ENCODE results near the gene MKRN1.

MKRN1 gene

DNA sequence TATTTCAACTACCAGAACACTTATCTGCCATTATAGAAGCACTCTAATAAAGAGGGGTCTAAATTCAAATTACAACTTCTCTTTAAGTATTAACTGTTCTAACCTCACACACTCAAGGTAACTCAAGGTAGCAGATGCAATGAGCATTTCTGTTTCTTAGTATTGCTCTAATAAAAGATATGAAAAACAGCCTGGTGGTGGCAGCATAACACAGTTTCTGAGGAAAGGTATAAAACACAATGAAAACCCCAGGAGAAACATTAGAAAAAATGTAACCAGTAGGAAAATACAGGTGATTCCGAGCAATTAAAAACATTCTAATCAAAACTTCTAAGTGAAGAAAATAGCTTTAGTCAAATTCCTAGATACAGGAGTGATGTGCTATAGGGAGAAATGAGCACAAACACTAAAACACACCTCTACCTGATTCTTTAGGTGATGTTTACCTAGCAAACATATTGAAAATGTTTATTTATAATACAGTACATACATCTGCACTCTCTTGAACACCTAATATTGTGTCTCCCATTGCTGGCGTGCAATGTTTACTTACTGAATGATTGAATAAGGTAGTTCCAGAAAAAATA, 3.5 kb downstream of the MKRN1 start:
- no peak overlapping the region for H2AFZ ChIP-seq (ENCODE audit: low read length)
- no peaks in the 10 kb centered on the region for H3K9me2 ChIP-seq (ENCODE audit: low read depth, low read length)
- no peak overlapping the region for H3K4me2 ChIP-seq (ENCODE audit: low read length)
- H3K9me3 ChIP-seq (ENCODE audit: low read length): no peaks in the 10 kb centered on the region
- TF ChIP-seq CTCF (IDR thresholded peaks at IDR 0.05; ENCODE audit: low read length): peak; percentile 81
- TF ChIP-seq EZH2 (IDR thresholded peaks at IDR 0.05; ENCODE audit: borderline replicate concordance, low read length): no peak
- H3K9ac ChIP-seq (ENCODE audit: low read length): no peak overlapping the region
- H3F3A ChIP-seq (ENCODE audit: insufficient read depth, low read length): no peaks in the 10 kb centered on the region
- H3K36me3 ChIP-seq (ENCODE audit: insufficient read depth, low read length): peaks cover 10% of the 10 kb centered on the region; the same call in 1 of the 2 replicates
- H4K20me1 ChIP-seq (ENCODE audit: insufficient read depth, low read length): peaks cover 6% of the 10 kb centered on the region
- H3K27me3 ChIP-seq (ENCODE audit: insufficient read depth, low read length): no peaks in the 10 kb centered on the region
- H3K79me2 ChIP-seq (ENCODE audit: insufficient read depth, low read length): peaks cover 61% of the 10 kb centered on the region
- H3K4me1 ChIP-seq (ENCODE audit: insufficient read depth, low read length, severe bottlenecking): peaks cover 26% of the 10 kb centered on the region
- H3K4me3 ChIP-seq (ENCODE audit: low read depth, low read length, poor library complexity, severe bottlenecking): no peak overlapping the region
- no peak overlapping the region for H3K27ac ChIP-seq (ENCODE audit: low read depth, low read length, poor library complexity, severe bottlenecking)

DNA sequence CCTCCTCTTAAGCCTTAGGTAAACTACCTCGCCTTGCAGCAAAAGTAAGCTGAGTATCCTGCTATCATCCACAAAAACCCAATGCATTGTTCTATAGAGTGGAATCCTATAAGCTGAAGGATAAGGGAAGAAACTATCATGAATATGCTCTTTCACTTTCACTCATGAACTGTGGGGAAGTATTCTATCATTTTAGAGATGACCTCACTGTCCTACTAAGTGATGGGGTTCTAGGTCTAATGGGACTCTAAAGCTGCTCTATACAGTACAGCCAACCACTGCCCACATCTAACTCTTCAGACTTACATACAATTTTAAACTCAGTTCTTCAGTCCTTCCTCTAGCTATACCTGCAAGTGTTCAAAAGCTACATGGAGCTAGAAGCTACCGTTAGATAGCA, 16.2 kb downstream of the MKRN1 start:
- TF ChIP-seq EZH2 (IDR thresholded peaks at IDR 0.05; ENCODE audit: borderline replicate concordance, low read length) (no peak), CTCF (IDR thresholded peaks at IDR 0.05; ENCODE audit: low read length) (no peak)
- H4K20me1 ChIP-seq (ENCODE audit: insufficient read depth, low read length): no peaks in the 10 kb centered on the region

DNA sequence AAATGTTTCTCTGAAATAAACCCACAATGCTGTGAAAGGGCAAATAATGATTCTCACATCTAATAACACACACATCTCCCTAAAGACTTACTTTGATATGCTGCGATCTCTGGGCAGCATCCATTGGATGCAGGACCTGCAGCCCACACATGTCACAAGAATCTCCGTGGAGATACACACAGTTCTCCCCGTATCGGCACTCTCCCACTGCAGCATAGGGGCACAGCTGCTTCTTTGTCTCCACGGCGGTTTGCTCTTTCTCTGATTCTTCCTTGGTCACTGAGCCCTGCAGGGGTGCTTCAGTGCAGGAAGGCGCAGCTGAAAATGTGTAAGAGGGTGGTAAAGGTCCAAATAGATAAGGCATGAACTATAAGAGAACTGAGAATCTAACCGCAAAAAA, 20.4 kb downstream of the MKRN1 start:
- no peaks in the 10 kb centered on the region for H3K4me1 ChIP-seq (ENCODE audit: insufficient read depth, low read length, severe bottlenecking)
- no peaks in the 10 kb centered on the region for H3K27me3 ChIP-seq (ENCODE audit: insufficient read depth, low read length)
- no peaks in the 10 kb centered on the region for H3F3A ChIP-seq (ENCODE audit: insufficient read depth, low read length)
- no peaks in the 10 kb centered on the region for H3K9me2 ChIP-seq (ENCODE audit: low read depth, low read length)
- H3K9me3 ChIP-seq (ENCODE audit: low read length): no peaks in the 10 kb centered on the region
- no peak overlapping the region for H3K4me3 ChIP-seq (ENCODE audit: low read depth, low read length, poor library complexity, severe bottlenecking)
- no peak overlapping the region for H3K4me2 ChIP-seq (ENCODE audit: low read length)
- no peak overlapping the region for H2AFZ ChIP-seq (ENCODE audit: low read length)
- H3K79me2 ChIP-seq (ENCODE audit: insufficient read depth, low read length): no peaks in the 10 kb centered on the region
- TF ChIP-seq CTCF (IDR thresholded peaks at IDR 0.05; ENCODE audit: low read length): no peak
- no peak for TF ChIP-seq EZH2 (IDR thresholded peaks at IDR 0.05; ENCODE audit: borderline replicate concordance, low read length)
- H3K36me3 ChIP-seq (ENCODE audit: insufficient read depth, low read length): peaks cover 89% of the 10 kb centered on the region
- H3K27ac ChIP-seq (ENCODE audit: low read depth, low read length, poor library complexity, severe bottlenecking): no peak overlapping the region
- no peak overlapping the region for H3K9ac ChIP-seq (ENCODE audit: low read length)
- H4K20me1 ChIP-seq (ENCODE audit: insufficient read depth, low read length): no peaks in the 10 kb centered on the region

More for the DNA sequence above, 16.2 kb downstream of the MKRN1 start:
- no peak overlapping the region for H3K4me3 ChIP-seq (ENCODE audit: low read depth, low read length, poor library complexity, severe bottlenecking)
- no peaks in the 10 kb centered on the region for H3F3A ChIP-seq (ENCODE audit: insufficient read depth, low read length)
- H3K27ac ChIP-seq (ENCODE audit: low read depth, low read length, poor library complexity, severe bottlenecking): no peak overlapping the region
- H3K9me3 ChIP-seq (ENCODE audit: low read length): no peaks in the 10 kb centered on the region
- H3K4me2 ChIP-seq (ENCODE audit: low read length): no peak overlapping the region
- no peaks in the 10 kb centered on the region for H3K9me2 ChIP-seq (ENCODE audit: low read depth, low read length)
- no peak overlapping the region for H3K9ac ChIP-seq (ENCODE audit: low read length)
- H3K27me3 ChIP-seq (ENCODE audit: insufficient read depth, low read length): no peaks in the 10 kb centered on the region
- peaks cover 81% of the 10 kb centered on the region for H3K36me3 ChIP-seq (ENCODE audit: insufficient read depth, low read length)
- H2AFZ ChIP-seq (ENCODE audit: low read length): no peak overlapping the region
- H3K4me1 ChIP-seq (ENCODE audit: insufficient read depth, low read length, severe bottlenecking): no peaks in the 10 kb centered on the region
- H3K79me2 ChIP-seq (ENCODE audit: insufficient read depth, low read length): no peaks in the 10 kb centered on the region

All from OCI-LY1 (cell line).